HEK293T (cell line): ENCODE measurements around the gene TSPAN9.

Experiments
- ARNT ChIP-seq: fragments of 450-650 bp; IDR thresholded peaks from 2 replicates; pipeline ENCODE4 v1.6.1; 2017; ENCODE audit warnings: mild to moderate bottlenecking
- BHLHE40 ChIP-seq: fragments of 450-650 bp; IDR thresholded peaks from 2 replicates; pipeline ENCODE4 v1.6.1; 2016; ENCODE audit warnings: mild to moderate bottlenecking, moderate library complexity, borderline replicate concordance
- FOXM1 ChIP-seq: fragments of 450-650 bp; IDR thresholded peaks from 2 replicates; pipeline ENCODE4 v1.6.1; 2017; ENCODE audit warnings: mild to moderate bottlenecking, borderline replicate concordance
- LEF1 ChIP-seq: fragments of 450-650 bp; IDR thresholded peaks from 2 replicates; pipeline ENCODE4 v1.6.1; 2017; ENCODE audit warnings: mild to moderate bottlenecking, borderline replicate concordance
- NFRKB ChIP-seq: fragments of 450-650 bp; IDR thresholded peaks from 2 replicates; pipeline ENCODE4 v1.6.1; 2016; ENCODE audit warnings: mild to moderate bottlenecking, moderate library complexity
- PKNOX1 ChIP-seq: fragments of 450-650 bp; IDR thresholded peaks from 2 replicates; pipeline ENCODE4 v1.6.1; 2016
- SP1 ChIP-seq: fragments of 450-650 bp; IDR thresholded peaks from 2 replicates; pipeline ENCODE4 v1.6.1; 2017
- TARDBP ChIP-seq: fragments of 450-650 bp; IDR thresholded peaks from 2 replicates; pipeline ENCODE4 v1.6.1; 2016

DNA sequence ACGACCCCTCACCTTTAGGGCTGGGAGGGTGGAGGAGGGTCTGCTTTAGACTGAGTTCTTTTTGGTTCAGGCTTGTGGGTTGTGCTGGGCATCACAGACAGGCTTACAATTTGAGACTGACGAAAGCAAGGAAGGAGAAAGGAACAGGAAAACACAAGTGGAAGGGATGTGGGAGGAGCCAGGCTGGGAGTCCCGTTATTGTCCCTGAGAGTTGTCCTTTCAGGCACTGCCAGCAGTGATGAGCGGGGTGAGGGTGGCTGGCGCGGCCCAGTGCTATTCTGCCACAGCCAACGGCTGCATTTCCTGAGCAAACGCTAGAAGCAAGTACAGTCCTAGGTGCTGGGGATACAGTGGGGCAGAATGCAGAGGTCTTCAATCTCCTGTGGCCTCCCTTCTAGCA lies 29.2 kb upstream of the TSPAN9 start:
- TF ChIP-seq SP1 (no peak), LEF1 (no peak), FOXM1 (no peak), BHLHE40 (no peak), NFRKB (no peak), TARDBP (no peak), ARNT (no peak), PKNOX1 (no peak)
